Activated B cell treated with CpG ODN at 0.5 μM for 24 hours (primary cell): ENCODE results near the gene ZNF732. TPM values are rescaled to one million over a fixed set of nuclear protein-coding genes. Genes with fewer than 3 reads are reported as not detected.
"Not testable (repeated sequence)": the region's sequence is repeated elsewhere in the genome, so short reads cannot be mapped to it uniquely, and the experiment has no call there.

Source experiments
- ATAC-seq: fragments of 200-7000 bp; cut with Tn5 transposase; one replicate; pipeline ENCODE4 v1.10.0; 2021; ENCODE audit warnings: low read depth, mild to moderate bottlenecking, moderate library complexity
- CTCF ChIA-PET: fragments of 350-600 bp; sonication (Branson Sonifier 250); formaldehyde crosslinking; loops from one replicate; lab custom pipeline; 2021; ENCODE audit warnings: antibody characterized with exemption; lab: Charles Lee
- POLR2A ChIA-PET: fragments of 350-600 bp; sonication (Branson Sonifier 250); formaldehyde crosslinking; loops from one replicate; lab custom pipeline; 2021; ENCODE audit warnings: antibody characterized with exemption; lab: Charles Lee
- DNase-seq: peaks from one replicate; pipeline ENCODE4 v3.0.0; 2022
- H3K27ac Mint-ChIP-seq: one replicate; pipeline ENCODE4 v1.8.0; 2020; ENCODE audit warnings: mixed read lengths
- H3K27me3 Mint-ChIP-seq: one replicate; pipeline ENCODE4 v1.8.0; 2021; ENCODE audit warnings: mixed read lengths
- H3K36me3 Mint-ChIP-seq: one replicate; pipeline ENCODE4 v1.8.0; 2021; ENCODE audit warnings: low read depth, mixed read lengths
- H3K4me1 Mint-ChIP-seq: one replicate; pipeline ENCODE4 v1.8.0; 2021; ENCODE audit warnings: mixed read lengths
- H3K4me3 Mint-ChIP-seq: one replicate; pipeline ENCODE4 v1.8.0; 2020; ENCODE audit warnings: mild to moderate bottlenecking, mixed read lengths
- H3K9me3 Mint-ChIP-seq: one replicate; pipeline ENCODE4 v1.8.0; 2020; ENCODE audit warnings: mixed read lengths
- CTCF ChIP-seq: fragments of 200-600 bp; IDR thresholded peaks from one replicate; pipeline ENCODE4 v1.8.0; 2022; ENCODE audit warnings: antibody characterized with exemption, mild to moderate bottlenecking
- intact Hi-C: fragments of 100-400 bp; cut with micrococcal nuclease; formaldehyde crosslinking; loops from one replicate; pipeline ENCODE4 v1.15.1; 2024
- total RNA-seq: library from RNA; stranded (reverse); gene quantifications from 2 replicates; pipeline ENCODE4 v1.2.3, GENCODE V29; 2022

Gene ZNF732
- total RNA-seq, 1 donor from 2014 or later: not detected

GRCh38 chr4:302381-302780 lies 2.9 kb downstream of the ZNF732 start:
- CTCF ChIA-PET: no interaction called here
- intact Hi-C loops: no loop called here
- DNase-seq (no peak), ATAC-seq (no peak)
- Mint-ChIP-seq H3K9me3 (peaks cover 33% of the 10 kb centered on the region), H3K27me3 (peaks cover 5% of the 10 kb centered on the region), H3K36me3 (peaks cover 8% of the 10 kb centered on the region), H3K4me3 (no peak overlapping the region), H3K4me1 (peaks cover 14% of the 10 kb centered on the region), H3K27ac (no peak overlapping the region)
- POLR2A ChIA-PET: no interaction called here
- TF ChIP-seq CTCF: no peak

GRCh38 chr4:294732-295131 lies 10.5 kb downstream of the ZNF732 start:
- Mint-ChIP-seq H3K27me3 (no peaks in the 10 kb centered on the region), H3K36me3 (no peaks in the 10 kb centered on the region), H3K4me1 (no peaks in the 10 kb centered on the region), H3K27ac (no peak overlapping the region), H3K9me3 (peaks cover 26% of the 10 kb centered on the region), H3K4me3 (no peak overlapping the region)
- intact Hi-C loops: no loop called here
- CTCF ChIA-PET: no interaction called here
- POLR2A ChIA-PET: no interaction called here
- no peak for TF ChIP-seq CTCF
- no peak for DNase-seq
- ATAC-seq: no peak

DNA sequence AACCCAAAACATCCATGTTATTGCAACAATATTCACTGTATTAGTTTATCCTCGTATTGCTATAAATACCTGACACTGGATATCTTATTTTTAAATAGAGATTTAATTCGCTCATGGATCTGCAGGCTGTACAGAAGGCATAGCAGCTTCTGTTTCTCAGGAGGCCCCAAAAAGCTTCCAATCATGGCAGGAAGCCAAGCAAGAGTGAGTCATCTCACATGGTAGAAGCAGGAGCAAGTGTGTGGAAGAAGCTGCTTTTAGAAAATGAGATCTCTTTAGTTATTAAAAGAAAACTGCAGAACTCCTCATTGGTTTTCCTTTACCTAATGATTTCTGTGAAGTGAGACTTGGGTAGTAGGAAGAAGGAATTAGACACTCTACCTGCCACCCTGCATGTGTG lies 16.4 kb downstream of the ZNF732 start:
- ATAC-seq: no peak
- DNase-seq: no peak
- Mint-ChIP-seq H3K27me3 (no peaks in the 10 kb centered on the region), H3K4me3 (no peak overlapping the region), H3K9me3 (peaks cover 27% of the 10 kb centered on the region), H3K27ac (no peak overlapping the region), H3K4me1 (no peaks in the 10 kb centered on the region), H3K36me3 (no peaks in the 10 kb centered on the region)
- ChIA-PET POLR2A (no interaction called here), CTCF (no interaction called here)
- intact Hi-C loops: no loop called here
- TF ChIP-seq CTCF: no peak

DNA sequence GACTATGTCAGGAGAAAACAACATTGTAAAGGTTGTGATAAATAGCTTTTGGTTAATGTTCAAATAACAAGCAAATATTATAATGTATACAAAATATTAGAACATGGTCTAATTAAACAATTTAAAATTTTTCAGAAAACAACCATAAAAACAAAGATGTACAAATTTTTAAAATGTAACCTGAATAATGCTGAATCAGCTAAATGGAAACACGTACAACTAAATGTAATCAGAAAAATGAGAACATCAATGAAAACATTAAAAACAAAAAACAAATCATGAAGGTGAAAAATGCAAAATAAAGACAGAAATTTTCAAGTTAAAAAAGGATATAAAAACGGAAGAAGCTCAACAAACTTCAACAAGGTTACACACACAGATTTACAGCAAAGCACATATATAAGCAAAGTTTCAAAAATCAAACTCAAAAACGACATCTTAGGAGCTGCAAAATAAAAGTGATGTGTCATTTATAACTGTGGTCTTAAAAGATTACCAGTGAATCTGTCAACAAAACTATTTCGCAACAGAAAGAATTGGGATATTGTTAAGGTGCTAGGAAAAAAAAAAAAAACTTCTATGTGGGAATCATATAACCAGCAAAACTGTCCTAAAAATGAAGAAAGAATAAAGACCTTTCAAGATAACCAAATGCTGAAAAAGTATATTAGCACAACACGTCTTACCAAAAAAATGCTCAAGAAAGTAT lies 31.8 kb downstream of the ZNF732 start:
- Mint-ChIP-seq H3K27me3 (no peaks in the 10 kb centered on the region), H3K9me3 (peaks cover 42% of the 10 kb centered on the region), H3K27ac (no peak overlapping the region), H3K4me1 (no peaks in the 10 kb centered on the region), H3K4me3 (no peak overlapping the region), H3K36me3 (peaks cover 25% of the 10 kb centered on the region)
- no peak for DNase-seq
- ChIA-PET CTCF (no interaction called here), POLR2A (no interaction called here)
- ATAC-seq: no peak
- intact Hi-C loops: no loop called here
- no peak for TF ChIP-seq CTCF

DNA sequence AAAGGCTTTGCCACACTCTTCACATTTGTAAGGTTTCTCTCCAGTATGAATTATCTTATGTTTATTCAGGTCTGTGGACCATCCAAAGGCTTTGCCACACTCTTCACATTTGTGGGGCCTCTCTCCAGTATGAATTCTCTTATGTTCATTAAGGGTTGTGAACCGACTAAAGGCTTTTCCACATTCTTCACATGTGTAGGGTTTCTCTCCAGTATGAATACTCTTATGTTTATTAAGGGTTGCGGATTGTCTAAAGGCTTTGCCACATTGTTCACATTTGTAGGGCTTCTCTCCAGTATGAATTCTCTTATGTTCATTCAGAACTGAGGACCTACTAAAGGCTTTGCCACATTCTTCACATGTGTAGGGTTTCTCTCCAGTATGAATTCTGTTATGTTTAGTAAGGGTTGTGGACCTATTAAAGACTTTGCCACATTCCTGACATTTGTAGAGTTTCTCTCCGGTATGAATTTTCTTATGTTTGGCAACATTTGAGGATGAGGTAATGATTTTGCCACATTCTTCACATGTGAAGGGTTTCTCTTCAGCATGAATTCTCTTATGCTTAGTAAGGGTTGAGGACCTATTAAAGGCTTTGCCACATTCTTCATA lies 33.7 kb downstream of the ZNF732 start:
- intact Hi-C loops: no loop called here
- H3K27me3 Mint-ChIP-seq: no peaks in the 10 kb centered on the region
- H3K9me3 Mint-ChIP-seq: peaks cover 37% of the 10 kb centered on the region
- no peak for DNase-seq
- ChIA-PET POLR2A (no interaction called here), CTCF (no interaction called here)
- H3K4me1 Mint-ChIP-seq: no peaks in the 10 kb centered on the region
- peaks cover 23% of the 10 kb centered on the region for H3K36me3 Mint-ChIP-seq
- H3K27ac Mint-ChIP-seq: no peak overlapping the region
- no peak for TF ChIP-seq CTCF
- H3K4me3 Mint-ChIP-seq: no peak overlapping the region
- no peak for ATAC-seq

DNA sequence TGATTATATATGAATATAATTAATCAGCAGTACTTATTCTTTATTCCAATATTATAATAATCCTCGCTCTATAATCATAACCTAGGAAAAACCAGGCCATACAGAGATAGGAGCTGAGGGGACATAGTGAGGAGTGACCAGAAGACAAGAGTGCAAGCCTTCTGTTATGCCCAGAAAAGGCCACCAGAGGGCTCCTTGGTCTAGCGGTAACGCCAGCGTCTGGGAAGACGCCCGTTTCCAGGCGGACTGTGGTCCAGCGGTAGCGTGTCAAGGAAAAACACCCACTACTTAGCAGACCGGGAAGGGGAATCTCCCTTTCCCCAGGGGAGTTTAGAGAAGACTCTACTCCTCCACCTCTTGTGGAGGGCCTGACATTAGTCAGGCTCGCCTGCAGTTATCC lies 46.0 kb downstream of the ZNF732 start:
- Mint-ChIP-seq H3K36me3 (peaks cover 30% of the 10 kb centered on the region), H3K9me3 (peaks cover 51% of the 10 kb centered on the region)
- H3K4me3 Mint-ChIP-seq, DNase-seq, H3K27ac Mint-ChIP-seq, H3K27me3 Mint-ChIP-seq, H3K4me1 Mint-ChIP-seq, ATAC-seq, intact Hi-C loops, POLR2A ChIA-PET, CTCF ChIA-PET: not testable (repeated sequence)
